ENCODE data around the gene SLC31A1.
A peak's percentile ranks its signal among the peaks of the same experiment; 100 is the strongest.
"Not testable (repeated sequence)": the region's sequence is repeated elsewhere in the genome, so short reads cannot be mapped to it uniquely, and the experiment has no call there.

The SLC31A1 gene

GRCh38 chr9:113267911-113268566, 46.7 kb downstream of the SLC31A1 start:
- DNase-seq: no peak

DNA sequence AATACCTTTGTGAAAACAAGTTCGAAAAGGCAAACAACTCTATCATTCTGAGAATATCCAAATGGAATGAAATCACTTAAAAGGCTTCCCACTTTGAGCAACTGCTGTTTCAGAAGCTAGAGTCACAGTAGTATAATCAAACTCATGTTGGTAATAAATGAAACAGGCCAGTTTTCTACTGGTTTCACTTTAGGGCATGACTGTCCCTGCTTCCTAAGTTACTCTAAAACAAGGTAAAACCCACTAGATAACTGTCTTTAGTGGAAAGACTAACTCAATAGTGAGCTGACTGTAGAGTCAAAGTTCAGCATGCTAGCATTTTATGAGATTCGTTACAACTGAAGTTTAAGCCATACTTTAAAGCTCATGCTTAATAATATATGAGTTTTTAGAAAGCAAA, 48.0 kb downstream of the SLC31A1 start:
- no peak for DNase-seq

DNA sequence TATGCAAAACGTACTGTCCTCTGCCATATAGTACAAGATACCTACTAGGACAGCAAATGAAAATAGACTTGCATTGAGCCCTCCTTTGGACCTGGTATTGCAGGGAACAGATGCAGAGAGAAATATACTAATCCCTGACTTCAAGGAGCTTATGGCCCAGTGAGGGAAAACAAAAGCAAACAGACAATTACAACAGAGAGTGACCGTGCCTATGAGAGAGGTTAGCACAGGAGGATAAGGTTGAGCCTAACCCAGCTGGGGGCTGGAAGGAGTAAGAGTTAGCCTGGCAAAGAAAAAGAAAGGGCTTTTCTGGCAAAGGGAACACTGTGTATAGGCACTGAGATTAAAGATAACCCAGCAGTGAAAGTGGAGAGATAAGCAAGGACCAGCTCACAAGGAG, 48.5 kb downstream of the SLC31A1 start:
- DNase-seq: no peak

DNA sequence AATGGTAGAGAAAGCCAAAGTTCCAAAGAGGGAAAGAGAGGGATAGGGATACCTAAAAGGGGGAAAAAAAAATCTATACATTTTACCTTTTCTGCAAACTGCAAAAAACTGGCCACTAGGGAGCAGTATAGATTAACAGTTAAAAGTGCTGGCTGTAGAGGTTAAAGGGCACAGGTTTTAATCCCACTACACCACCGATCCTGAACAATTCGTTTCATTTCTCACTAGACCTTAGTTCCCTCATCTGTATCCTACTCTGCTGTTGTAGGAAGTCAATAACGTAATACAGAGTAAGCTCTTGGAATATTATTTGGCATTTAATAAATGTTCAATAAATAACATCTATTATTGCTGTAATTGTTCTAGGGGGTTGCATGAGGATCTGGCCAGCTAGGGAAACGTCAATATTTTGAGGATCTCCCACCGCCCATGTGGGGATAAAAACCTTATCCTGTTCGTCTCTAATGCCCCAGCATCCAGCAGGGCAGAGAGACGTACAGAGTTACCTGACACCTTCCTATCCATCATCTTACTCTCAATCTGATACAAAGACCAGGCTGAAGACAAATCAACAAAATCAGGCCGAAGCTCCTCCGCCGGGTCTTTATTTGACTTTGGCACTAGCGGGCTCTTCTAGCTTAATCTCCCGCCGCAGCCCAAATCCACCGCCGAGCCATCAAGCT, 53.3 kb downstream of the SLC31A1 start:
- peak; percentile 78 to 84 (median 83) for DNase-seq

GRCh38 chr9:113275157-113276131, 54.1 kb downstream of the SLC31A1 start, which contains the start of the genes CDC26 and PRPF4:
Gene CDC26 (minus strand): TSS chr9:113275572. CDS start chr9:113272507, 3,065 bp downstream.
Gene PRPF4 (plus strand): TSS chr9:113275658. CDS start chr9:113275744, 86 bp downstream.
- peak; percentile 98 to 99 (median 99) for DNase-seq

DNA sequence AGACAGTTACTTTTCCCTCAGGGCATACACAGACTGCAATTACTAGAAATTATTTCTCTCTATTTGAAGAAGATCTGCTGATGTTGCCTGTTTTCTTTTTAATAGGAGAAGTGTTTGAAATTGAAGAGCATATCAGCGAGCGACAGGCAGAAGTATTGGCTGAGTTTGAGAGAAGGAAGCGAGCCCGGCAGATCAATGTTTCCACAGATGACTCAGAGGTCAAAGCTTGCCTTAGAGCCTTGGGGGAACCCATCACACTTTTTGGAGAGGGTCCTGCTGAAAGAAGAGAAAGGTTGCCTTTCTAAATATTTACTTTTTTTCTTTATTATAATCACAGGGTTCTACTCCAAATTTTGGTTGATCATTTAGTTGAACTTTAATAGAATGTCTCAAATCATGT, 57.5 kb downstream of the SLC31A1 start:
- DNase-seq: no peak

DNA sequence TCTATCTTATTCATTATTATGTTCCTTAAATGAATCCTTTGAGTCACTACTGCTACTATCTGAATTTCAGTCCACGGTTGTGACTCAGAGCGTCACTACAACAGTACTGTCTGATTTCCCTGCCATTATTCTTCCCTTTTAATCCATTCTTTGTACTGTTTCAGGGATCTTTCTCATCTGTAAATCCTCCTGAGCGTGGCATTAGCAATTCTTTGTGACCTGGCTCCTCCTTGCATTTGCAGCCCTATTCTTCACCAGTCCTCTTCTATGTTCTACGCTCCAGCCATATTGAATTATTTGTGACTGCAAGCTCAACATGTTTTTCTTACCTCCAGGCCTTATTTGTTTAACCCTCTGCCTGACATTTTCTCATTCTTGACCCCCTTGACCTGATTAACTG, 60.0 kb downstream of the SLC31A1 start:
- DNase-seq: no peak

- no peak for DNase-seq
Measured at GRCh38 chr9:113289091-113289490, 67.7 kb downstream of the SLC31A1 start.

DNA sequence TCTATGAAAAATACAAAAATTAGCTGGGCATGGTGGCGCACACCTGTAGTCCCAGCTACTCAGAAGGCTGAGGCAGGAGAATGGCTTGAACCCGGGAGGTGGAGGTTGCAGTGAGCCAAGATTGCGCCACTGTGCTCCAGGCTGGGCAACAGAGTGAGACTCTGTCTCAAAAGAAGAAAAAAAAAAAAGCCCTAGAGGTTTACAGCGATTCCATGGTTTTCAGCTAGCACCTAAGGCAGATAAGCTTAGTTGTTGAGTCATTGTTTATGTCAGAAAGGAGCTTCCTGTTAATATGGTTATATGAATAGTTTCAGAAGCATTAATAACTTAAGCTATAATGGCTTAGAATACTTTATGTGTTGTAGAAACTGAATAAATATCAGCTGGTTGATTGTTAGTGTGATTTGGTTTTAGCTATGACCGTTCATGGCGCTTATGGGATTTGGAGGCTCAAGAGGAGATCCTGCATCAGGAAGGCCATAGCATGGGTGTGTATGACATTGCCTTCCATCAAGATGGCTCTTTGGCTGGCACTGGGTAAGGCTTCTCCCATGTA, 68.8 kb downstream of the SLC31A1 start:
- no peak for DNase-seq

GRCh38 chr9:113293285-113293878, 72.0 kb downstream of the SLC31A1 start:
- DNase-seq: no peak

DNA sequence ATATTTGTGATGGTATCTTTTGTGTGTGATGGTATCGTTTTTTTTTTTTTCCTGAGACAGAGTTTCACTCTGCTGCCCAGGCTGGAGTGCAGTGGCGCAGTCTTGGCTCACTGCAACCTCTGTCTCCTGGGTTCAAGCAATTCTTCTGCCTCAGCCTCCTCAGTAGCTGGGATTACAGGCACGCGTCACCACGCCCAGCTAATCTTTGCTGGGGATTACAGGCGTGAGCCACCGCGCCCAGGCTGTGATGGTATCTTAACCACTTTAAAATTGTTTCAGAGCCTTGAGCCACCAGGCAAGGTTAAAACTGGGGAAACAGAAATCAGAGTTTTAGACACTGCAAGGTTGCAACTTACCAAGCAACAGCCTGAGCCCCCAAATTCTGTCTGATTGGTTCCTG, 74.9 kb downstream of the SLC31A1 start:
- DNase-seq: not testable (repeated sequence)

DNA sequence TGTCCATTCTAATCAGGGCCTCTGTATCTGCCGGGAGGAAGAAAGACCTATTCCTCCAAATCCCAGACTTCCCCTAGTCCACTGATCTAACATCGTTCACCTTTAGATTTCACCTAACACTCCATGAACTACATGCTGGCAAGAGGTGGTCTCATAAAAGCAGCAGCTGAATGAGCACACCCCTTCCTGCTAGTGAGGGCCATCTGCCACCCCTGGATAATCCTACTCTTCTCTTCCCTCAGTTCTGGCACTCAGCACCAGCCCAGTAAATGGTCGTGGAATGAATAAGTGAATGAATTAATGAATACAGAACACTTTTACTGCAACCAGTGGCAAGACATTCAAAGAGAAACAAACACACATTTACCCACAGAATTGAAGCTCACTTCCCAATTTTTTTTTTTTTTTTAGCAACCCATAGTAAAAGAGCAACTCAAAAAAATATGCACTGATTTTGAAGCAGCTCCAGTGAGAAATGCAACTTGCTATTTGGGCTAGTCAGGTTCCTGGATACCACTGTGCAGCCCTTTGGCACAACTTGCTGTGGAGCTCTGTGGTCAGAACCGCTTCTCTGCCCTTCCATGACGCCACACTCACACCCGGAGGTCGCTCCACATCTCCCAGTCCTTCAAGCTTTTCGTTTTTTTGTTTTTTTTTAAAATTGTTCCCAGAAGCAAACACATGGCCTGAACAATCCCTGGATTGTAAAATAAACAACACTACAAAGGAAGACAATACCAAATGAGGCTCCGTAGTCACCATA, 75.6 kb downstream of the SLC31A1 start:
- DNase-seq: no peak

- no peak for DNase-seq
Measured at GRCh38 chr9:113298311-113298710, 77.0 kb downstream of the SLC31A1 start.

GRCh38 chr9:113298924-113299770, 77.8 kb downstream of the SLC31A1 start:
- no peak for DNase-seq

DNA sequence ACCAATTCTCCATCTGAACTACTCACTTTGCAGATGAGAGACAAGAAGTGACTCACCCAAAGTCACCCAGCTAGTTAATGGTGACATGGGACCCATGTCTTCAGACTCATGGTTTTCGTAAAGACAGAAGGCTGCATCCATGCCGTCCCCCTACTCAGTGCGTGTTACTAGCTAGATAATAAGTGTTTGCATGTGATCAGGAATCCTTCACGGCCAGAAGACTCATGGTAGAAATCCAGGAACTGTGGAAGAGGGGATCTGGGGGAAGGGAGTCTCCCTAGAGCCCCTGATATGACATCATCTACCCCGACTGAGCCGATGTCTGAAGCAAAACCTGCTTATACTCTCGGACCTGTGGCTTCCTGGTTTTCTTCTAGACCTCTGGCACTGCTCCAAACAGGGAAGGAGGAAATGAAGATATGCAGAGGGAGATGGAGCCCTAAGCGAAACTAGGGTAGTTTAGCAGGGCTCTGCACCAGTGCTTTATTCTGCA, 78.5 kb downstream of the SLC31A1 start:
- peak; percentile 57 to 64 (median 64) for DNase-seq

DNA sequence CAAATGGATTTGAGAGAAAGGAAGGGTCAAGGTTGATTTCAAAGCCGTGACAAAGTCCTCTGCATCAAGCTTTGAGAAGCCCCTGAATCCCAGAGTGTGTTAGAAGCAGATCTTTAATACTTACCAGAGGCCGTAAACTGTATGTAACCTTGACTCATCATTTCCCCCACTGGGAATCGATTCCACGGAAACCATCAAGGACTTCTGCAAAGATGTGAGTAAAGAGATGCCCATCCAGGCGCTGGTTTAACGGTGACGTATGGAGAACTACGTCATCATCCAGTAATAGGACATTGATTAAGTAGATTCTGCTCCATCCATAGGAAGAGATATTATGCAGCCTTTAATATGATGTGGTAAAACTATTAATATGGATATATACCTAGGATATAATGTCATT, 80.2 kb downstream of the SLC31A1 start:
- DNase-seq: no peak

GRCh38 chr9:113302792-113303418, 81.6 kb downstream of the SLC31A1 start, which contains the start of gene RNF183:
Gene RNF183 (minus strand): TSS chr9:113303376. CDS start chr9:113298184, 5,192 bp downstream.
- DNase-seq: no peak

DNA sequence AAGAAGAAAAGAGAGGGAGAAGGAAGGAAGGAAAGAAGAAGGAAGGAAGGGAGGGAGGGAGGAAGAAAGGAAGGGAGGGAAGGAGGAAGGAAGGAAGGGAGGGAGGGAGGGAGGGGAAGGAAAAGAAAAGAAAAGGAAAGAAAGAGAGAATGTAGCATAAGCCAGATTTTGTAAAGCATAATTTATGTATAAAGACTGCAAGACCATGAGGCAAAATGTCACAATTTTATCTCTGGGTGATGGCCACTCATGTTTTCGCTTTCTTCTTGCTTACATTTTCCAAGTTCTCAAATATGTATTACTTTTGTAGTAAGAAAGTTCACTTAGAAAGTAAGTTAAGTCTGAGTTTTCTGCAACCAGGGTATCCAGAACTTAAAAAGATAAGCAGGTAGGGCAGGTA, 85.2 kb downstream of the SLC31A1 start:
- no peak for DNase-seq

DNA sequence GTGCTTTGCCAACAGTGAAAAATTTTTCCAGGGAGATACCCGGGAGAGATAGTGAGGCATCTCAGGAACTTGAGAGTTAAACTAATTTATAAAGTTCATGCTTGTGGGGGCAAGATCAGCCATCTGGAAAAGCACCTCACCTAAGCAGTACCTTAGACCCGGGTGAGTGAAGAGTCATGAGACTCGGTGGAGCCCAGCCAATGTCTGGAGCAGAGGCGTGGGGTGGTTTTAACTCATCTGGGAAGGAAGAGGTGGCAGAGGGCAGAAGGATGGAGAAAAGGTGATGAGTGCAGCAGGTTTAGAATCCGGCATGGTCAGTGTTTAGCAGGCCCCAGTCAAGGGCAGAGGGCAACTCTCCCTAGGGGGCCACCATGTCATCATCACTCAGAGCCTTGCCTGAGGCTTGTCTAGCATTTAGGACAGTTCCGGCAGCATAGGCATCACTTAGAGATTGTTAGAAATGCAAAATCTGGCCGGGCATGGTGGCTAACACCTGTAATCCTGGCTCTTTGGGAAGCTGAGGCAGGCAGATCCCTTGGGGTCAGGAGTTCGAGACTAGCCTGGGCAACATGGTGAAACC, 86.1 kb downstream of the SLC31A1 start:
- DNase-seq: no peak
